NCI-H2196 treated with DMSO at 0.1 percent for 48 hours (cell line): Measurements from ENCODE around the gene FAM186B.

ENCODE experiments used
- DNase-seq: peaks from one replicate; lab custom pipeline; 2025; ENCODE audit not compliant: unreplicated experiment; lab: John Stamatoyannopoulos, UW

FAM186B gene

DNA sequence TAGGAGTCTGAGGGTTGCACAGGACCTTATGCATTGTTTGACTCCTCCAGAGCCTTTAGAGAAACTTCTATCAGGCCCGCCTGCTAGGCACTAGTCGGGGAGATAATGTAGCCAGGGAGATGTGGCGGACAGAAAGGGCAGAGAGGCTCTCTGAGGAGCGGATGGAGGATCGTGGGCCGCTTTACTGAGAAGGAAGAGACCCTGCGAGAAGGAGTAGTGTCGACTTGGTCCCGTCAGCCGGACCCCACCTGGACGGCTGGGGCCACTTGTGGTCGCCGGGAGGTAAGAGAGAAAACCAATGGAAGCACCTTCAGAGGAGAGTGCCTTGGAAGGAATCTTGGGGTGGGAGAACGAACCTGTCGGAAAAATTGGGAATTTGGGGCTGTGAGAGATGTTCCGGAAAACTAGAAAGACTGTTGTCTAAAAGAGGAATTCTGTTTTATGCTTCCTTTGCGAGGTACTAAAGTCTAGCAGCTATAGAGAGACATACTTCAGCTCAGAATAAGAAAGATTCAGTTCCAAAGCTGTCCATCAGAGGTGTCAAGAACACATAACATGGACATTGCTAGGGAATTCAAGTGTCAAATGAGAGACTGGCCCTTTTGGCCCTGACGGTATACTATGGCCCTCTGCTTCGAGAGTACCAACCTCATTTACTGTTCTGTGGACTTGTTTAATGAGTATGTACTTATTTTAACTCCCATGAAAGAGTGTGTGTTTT is 36.8 kb downstream of the FAM186B start:
- no peak for DNase-seq

DNA sequence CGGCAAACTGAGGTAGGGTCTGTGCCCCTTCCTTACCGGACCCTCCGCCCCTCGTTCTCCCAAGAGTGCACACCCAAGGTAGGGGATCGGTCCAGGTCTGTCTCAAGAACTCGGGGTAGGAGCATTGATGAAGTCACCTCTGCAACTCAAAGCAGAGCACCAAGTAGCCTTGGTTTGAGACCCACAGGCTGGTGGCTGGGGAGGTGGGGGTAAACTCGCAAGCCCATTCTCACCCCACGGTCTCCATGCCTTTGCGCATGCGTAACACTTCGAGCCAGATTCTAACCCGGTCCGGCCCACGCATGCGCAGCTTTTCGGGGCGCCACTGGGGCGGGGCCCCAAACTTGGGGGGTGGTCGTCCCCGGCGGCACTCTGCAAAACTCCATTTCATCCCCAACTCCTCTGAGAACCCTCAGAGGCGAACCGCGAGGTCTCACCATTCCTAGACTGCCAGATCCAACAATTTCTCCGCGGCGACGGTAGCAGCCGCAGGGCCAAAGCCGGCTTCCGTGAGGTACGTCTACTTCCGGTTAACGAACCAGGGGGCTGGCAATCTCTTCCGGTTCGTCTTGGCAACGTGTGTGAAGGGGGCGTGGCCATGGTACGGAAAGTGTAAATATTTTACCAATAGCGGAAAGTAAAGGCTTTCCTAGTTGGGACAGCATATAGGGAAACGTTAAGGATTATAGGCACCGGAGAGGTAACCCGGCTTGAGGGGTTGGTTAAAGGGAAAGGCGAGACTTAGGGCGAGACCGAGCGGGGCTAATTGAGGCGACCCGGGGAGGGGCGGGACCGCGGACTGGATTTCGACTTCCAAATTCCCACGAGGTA is 37.6 kb downstream of the FAM186B start, which contains the start of gene MCRS1:
MCRS1 (minus strand) TSS at position 532 of the 831 bp plus-strand sequence. CDS start 1,411 bp downstream, outside the sequence.
- peak; percentile 75 for DNase-seq

- DNase-seq = no peak
These were observed 38.2 kb downstream of the FAM186B start for GRCh38 chr12:49567302-49567610.

GRCh38 chr12:49566361-49566760 is 39.1 kb downstream of the FAM186B start:
- DNase-seq = no peak

DNA sequence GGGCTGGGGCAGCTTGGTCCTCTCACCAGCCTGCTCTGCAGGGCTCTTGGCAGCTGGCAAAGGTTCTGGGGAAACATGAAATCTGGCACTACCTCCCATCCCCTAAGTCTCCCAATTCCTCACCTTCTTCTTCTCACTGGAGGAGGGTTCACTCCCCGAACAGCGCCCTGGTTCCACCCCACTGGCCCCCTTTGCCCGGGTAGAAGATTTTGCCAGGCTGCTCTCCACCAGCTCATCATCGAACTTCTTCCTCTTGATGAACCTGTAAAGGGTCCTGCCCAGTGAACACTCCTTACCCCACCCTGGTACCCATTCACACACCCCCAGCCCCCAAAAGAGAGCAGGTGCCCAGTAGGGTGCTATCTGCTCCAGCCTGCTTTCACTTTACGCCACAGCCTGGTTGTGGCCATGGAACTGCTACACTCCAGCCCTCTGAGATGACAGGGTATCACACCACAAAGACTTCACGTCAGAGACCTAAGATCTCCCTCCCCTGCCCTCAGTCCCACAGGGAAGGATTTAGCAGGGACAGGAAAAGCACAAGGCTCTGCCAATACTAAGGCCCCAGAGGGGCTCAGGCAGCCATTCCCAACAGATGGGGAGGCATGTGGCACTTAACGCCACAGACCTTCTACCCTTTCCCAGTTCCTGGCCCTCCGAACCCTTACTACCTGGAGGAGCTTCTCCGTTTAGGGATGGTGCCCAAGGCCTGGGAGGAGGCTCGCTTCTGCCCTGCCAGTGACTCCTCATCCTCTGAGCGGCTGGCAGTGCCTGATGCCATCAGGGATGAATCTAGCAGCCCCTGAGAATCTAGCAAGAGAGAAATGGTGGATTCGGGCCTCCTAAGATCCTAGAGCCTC is 39.8 kb downstream of the FAM186B start:
- DNase-seq = no peak

DNA sequence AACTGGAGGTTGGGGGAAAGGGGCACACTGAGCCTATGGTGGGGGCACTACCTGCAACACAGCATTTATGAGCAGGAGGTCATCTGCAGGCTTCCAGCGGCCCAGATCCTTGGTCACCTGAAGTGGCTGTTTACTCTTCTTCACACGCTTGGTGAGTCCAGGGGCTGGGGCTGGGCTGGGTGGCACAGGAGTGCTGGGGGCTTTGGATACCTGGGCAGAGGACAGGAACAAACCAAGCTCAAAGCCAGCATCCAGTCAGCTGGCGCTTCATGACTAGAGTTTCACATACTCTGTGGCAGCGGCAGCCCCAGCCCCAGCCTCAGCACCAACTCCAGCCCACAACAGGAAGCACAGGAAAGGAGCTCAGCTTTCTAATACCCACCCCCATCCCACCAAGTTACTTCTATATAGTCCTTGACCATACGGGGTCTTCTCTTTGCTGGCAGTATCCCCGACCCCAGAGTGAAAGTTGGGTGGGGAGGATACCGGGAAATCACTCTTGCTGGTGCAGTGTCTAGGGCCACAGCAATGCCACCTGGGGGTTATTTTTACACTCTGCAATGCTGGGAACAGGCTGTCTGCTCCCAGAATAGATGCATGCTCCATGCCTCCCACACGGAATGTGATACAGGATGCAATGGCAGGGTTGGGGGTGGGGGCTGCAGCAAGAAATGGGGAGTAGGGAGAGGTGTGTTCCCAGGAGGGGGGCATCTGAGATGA is 40.6 kb downstream of the FAM186B start:
- DNase-seq = no peak

GRCh38 chr12:49563951-49564685 is 41.3 kb downstream of the FAM186B start:
- no peak for DNase-seq

DNA sequence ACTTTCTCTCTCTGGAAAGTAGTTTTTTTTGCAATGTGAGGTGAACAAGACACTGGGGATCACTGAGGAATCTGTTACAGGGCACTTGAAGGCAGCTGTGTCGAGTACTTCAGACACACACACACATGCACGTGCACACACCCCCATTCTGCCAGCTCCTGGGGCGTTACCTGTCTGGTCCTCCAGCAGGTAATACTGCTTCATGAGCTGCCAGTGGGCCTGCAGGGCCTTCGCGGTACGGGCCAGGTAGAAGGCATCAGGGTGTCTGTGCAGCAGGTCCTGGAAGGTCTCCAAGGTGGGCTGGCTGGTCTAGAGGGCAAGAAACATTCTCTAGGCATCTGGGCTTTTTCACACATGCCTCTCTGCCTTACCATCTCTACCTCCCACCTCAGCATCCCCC is 42.6 kb downstream of the FAM186B start:
- no peak for DNase-seq

DNA sequence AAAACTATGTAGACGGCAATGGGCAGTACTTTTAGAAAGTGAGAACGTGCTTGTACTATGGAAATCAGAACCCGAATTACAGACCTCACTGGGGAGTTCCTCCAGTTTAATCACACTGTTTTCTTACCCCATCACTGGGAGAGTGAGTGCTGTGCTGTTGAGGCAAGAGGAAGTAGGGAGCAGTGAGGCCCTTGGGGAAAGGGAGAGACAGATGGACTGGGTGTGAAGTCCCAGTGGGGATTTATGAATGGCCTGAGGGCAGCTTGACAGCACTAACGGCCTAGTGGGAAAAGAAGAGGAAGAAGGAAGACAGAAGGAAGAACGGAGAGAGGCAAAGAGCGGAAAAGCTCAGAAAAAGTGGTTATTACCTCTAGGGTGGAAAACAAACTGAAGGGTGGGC is 43.2 kb downstream of the FAM186B start:
- DNase-seq = no peak

- no peak for DNase-seq
These were observed 44.7 kb downstream of the FAM186B start for GRCh38 chr12:49560695-49561094.

- DNase-seq = no peak
These were observed 46.3 kb downstream of the FAM186B start for GRCh38 chr12:49559011-49559675.

DNA sequence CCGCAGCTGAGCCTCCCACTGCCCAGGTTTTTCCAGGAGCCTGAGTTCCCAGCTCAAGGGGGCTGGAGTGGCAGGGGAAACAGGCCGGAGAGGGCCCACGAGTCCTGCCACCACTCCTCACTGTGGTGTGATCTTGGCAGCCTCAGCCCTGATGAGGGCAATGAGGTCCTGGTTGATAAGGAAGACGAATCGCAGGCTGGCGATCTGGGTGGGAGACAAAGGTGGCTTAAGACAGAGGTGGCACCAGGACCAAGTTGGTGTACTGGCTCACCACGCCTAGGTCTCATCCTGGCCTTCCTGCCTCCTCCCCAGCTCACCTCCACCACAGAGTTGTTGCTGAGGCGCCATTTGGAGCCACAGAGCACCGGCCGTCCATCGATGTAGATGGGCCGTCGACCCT is 46.9 kb downstream of the FAM186B start:
- no peak for DNase-seq

GRCh38 chr12:49557917-49558215 is 47.6 kb downstream of the FAM186B start:
- no peak for DNase-seq

DNA sequence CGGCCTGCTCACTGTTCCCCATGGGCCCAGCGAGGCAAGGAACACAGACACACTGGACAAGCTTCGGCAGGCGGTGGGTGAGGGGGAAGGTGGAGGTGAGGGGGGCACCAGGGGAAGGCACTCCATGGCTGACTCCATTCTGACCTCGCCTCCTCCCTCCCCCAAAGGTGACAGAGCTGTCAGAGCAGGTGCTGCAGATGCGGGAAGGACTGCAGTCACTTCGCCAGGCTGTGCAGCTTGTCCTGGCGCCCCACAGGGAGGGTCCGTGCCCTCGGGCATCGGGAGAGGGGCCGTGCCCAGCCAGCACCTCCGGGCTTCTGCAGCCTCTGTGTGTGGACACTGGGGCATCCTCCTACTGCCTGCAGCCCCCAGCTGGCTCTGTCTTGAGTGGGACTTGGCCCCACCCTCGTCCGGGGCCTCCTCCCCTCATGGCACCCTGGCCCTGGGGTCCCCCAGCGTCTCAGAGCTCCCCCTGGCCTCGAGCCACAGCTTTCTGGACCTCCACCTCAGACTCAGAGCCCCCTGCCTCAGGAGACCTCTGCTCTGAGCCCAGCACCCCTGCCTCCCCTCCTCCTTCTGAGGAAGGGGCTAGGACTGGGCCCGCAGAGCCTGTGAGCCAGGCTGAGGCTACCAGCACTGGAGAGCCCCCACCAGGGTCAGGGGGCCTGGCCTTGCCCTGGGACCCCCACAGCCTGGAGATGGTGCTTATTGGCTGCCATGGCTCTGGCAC is 48.1 kb downstream of the FAM186B start:
- DNase-seq = no peak

GRCh38 chr12:49556391-49557186 is 48.9 kb downstream of the FAM186B start:
- no peak for DNase-seq

GRCh38 chr12:49555631-49556390 is 49.6 kb downstream of the FAM186B start:
- DNase-seq = no peak

- no peak for DNase-seq
These were observed 51.2 kb downstream of the FAM186B start for GRCh38 chr12:49554266-49554665.
